NCI-H510A (cell line): Measurements from ENCODE around the gene PC.

Source experiments
- DNase-seq: peaks from one replicate; lab custom pipeline; 2025; lab: John Stamatoyannopoulos, UW

Gene PC

DNA sequence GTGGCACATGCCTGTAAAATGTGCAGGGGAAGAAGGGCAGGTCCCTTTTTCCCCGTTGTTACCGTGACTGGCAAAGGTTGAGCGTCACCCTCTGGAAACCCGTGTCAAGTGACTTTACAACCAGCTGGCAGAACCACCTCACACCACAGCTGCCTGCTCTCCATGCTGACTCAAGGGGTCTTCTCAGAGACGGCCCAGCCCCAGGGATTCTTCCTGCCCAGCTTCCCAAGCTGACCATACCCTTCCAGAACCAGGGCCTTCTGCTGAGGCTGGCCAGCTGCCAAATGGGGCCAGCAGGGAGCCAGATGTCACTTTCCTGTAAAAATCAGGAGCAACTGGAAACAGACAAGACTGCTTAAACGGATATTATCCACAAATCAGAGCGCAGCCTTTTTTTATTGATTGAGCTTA lies 6.3 kb downstream of the PC start:
- DNase-seq, result peak; percentile 49

DNA sequence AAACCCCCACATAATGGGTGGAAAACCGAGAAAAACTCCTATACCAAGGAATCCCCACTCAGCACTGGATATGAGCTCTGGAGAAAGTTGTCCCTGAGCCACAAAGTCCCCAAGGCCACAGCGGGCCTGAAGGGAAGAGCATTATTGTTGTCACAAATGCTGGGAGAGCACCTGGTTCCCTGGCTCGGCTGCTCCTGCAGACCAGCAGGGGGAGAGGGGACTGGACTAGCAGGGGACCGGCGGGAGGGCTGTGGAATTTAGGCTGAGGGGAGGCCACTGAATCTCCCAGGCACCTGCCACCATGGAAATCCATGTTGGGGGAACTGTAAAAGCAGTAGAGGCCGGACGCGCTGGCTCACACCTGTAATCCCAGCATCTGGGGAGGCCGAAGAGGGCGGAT lies 7.0 kb downstream of the PC start:
- DNase-seq, result no peak

DNA sequence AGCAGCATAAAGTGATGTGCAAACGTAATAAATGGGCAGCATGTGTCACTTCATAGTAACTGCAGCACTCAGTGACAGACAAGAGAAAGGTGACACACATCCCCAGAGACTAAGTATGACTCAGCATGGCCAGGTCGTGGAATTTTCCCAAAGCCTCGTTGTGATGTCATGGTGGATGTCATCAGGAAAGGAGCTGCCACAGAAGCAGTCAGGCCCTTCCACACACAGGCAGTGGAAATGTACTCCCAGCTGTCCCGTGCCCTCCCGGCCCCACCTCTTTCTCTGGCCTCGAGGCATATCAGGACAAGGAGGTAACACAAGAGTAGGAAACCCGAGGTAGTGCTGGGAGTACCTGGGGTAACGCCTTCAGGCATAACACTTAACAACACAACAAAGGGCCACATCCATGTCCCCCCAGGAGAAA lies 8.1 kb downstream of the PC start:
- peak; percentile 33 for DNase-seq

DNA sequence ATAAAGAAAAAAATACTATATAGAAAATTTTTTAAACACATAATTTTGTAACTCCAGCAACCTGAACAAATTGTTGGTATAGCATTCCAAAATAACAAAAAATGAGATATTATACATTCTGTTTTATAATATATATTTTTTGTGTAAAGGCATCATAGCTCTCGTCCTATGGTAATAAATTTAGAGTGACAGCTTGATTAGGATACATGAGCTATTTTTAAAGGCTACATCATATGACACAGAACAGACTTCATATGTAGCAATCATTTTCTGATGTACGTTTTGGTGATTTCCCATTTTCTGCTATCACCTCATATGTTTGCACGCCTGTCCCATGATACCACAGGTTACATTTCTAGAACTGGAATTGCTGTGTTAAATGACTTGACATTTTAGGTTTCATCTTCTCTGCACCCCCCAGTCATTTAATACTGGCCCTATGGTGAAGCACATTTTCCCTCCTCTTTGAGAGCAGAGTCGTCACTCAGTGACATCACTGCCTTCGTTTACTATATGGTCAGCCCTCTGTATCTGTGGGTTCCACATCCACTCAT lies 19.5 kb downstream of the PC start:
- DNase-seq, result no peak

DNA sequence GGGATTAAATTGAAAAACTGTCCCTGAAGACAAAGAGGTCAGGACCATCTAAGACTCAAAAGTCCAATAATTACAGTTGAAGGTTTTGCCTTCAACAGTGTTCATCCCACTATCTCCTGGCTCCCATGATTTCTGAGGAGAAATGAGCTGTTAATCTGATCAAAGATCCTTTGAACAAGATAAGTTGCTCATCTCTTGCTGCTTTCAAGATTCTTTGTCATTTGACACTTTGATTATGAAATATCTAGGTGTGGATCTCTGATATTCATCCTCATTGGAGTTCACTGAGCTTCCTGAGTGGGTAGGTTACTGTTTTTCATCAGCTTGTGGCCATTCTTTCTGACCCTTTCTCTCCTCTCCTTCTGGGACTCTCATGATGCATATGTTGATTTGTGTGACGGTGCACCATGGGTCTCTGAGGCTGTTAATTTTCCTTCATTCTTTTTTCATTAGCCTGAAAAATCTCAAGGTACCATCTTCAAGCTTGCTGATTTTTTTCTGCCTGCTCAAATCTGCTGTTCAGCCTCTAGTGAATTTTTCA lies 20.9 kb downstream of the PC start:
- DNase-seq, result no peak

DNA sequence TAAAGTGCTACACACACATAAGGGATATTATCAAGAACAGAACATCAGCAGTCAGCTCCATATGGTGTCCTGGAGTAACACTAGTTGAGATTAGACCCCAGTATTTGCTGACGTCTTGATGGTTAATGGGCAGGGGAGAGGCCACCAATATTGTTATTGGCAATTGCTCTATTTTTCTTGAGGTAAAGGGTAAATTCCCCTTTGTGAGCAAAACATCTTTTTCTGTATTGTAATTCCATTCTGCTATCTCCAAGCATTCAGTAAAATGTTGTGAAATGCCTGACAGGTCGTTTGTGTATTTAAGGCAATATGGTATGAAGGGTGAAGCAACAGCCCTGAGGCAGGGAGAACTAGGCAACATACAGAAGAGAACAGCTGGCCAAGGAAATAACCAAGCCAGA lies 21.9 kb downstream of the PC start:
- DNase-seq, result no peak

DNA sequence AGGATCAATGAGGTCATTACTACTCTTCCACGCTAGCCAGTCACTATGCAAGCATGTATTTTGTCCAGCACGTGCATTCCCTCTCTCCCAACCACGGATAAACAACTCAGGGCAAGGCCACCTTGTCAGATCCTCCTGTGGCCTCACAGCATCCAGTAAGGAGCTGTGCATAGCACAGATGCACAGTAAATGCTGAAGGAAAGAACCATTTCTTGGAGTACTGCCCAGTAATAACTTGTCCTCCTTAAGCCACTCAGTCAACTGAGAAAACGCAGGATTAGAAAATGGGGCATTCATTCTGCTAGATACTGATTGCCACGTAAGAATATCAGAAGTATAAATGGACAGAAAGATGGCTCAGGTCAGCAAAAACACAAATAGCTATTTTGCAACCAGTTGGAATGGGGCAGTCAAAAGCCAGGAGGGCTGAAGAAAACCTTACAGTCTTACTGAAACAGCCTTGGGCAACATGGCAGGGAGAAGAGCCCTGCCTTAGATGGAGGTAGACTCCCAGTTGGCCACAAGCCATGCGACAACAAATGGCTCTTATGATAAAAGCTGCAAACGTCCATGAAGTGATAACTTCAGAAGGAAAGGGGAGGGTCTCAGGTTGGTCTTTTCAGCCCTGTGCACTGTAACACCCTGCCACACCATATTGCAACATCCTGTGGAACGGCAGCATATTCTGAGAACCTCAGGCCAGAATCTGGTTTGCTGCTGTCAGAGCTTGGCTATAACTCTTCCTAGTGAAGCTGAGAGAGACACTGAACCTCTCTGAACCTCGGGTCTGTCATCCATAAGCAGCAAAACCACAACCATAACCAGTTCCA lies 23.0 kb downstream of the PC start:
- DNase-seq, result no peak

DNA sequence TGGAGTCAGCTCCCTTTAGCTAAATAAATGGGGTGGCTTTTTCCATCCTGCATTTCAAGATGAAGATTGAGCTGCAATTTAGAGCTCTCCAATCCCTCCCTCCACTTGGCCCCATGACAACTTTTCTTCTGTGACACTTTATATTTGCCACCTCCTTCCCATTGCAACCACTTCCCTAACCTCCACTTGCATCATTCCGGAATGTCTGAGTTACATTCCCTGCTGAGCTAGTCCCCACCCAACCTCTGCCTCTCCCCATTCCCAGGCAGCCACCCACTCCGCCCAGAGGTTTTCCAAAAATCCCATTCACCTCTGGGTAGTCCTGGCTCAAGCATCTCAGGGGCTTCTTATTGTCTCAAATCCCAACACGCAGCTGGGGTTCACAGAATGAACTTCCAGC lies 24.7 kb downstream of the PC start:
- no peak for DNase-seq

DNA sequence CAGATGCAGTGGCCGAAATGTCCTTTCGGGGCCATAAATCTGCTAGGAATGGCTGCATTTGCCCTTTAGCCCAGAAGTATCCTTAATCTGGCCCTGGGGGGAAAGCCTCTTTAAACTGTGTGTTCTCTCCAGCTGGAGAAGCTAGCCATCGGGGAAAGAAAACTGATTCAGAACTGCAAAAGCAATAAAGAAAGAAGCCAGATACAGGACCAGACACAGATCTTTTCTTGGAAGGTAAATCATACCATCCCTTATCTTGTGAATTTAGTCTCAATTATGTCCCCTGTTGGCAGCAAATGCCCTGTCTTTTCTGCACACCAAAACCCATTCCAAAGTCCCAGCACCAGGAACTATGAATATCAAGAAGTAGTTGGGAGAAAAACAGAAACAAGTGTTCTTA lies 25.6 kb downstream of the PC start:
- DNase-seq, result no peak

DNA sequence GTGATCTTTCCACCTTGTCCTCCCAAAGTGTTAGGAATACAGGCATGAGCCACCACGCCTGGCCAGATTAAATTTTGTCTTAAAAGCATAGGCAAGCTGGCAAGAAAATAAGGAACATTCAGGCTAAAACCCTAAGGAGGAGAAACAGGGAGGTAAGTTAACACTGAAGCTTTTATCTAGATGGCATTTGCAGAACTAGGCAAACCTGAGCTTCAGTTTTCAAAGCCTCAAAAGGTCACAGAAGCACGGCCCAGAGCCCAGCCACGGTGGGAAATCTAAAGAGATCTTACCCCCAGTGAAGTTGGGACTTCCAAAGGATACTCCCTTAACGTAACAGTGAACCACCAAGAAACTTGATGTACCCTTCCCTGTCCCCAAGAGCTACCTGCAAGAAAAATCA lies 28.4 kb downstream of the PC start:
- no peak for DNase-seq

DNA sequence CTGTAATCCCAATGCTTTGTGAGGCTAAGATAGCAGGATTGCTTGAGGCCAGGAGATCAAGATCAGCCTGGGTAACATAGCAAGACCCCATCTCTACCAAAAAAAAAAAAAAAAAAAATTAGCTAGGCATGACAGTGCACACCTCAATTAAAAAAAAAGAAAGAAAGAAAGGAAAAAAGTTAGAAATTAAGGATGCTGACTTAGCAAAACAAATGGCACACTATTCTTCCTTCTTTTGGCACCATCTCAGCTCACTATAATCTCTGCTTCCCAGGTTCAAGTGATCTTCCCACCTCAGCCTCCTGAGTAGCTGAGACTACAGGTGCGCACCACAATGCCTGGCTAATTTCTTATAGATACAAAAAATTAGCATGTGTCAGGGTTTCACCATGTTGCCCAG lies 33.9 kb downstream of the PC start:
- no peak for DNase-seq

DNA sequence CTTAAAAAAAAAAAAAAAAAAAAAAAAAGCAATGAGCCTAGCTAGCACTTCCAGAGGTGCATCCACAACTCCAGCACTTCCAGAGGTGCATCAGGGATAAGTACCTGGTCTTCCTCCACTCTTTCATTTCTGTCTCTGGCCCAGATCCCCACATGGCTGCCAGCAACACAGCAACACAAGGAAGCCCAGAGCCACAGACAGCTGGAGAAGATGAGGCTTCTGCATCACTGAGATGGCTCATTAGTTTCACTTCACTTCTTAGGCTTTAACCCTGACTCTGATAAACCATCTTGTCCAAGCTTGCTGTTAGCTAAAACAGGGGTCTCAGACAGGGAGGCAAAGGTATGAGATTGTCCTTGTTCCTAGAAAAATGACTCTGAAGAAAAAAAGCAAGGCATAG lies 35.6 kb downstream of the PC start:
- no peak for DNase-seq

DNA sequence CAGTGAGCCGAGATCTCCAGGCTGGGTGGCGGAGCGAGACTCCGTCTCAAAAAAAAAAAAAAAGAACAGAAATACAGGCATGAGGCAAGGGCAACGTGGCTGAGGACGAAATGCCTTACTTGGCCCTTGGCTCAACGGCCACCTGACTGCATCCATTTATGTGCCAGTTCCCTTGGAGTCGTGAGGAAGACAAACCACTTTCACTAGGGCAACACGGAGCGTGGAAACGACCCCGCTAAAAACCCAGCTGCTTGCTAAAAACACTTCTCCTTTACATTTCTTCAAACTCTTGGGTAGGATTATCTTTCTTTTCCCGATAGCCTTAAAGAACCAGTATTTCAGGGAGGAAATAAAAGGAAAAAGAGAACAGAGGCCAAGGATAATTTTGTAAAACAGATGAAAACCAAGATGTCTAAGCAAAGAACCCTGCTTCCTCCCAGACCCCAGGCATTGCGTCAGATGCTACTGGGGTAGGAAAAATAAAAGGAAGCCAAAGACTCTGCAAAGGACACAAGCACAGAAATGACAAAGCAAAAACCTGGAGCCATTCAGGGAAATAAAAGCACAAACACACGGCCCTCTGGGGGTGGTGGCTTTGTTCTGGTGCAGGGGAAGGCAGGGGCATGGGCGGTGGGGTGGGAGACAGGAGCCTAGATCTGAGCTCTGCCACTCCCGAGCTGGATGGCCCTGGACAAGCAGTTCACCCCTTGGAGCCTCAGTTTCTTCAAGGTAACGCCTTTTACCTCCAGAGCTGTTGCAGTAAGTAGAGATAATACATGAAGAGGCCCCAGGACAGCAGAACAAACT lies 37.0 kb downstream of the PC start:
- DNase-seq, result no peak

DNA sequence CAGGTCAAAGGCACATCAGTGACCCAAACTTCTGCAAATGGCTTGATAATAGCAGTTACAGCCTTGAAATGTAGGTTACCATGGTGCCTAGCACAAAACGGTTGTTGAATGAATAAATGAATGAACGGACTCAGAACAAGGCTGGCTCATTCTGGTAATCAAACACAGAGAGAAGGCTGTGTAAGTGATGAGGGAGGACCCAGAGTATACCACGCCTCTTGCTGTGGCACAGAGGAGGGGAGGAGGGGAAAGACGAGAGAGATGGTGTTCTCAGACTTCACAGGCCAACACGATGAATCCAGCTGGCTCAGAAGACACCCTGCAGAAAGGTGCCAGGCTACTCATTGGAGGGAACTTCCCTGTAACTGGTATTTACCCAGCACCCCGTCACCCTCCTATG lies 38.3 kb downstream of the PC start:
- DNase-seq, result no peak

DNA sequence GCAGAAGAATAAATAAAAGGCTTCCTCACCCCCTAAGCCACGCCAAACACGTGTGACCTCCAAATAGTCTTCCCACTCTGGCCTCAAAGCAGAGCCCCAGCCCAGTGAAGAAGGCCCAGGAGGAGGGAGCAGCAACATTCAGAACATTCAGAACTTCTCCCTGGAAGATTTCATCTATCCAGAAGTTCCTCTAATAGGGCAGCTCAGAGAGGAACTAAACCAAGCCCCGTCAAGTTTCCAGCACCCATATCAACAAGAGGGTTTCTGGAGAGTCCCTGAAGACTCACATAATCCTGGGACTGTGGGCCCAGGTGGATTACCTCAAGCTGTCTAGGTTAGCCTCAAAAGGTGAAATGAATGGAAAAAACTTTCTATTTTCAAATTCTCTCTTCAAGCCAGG lies 39.4 kb downstream of the PC start:
- no peak for DNase-seq

DNA sequence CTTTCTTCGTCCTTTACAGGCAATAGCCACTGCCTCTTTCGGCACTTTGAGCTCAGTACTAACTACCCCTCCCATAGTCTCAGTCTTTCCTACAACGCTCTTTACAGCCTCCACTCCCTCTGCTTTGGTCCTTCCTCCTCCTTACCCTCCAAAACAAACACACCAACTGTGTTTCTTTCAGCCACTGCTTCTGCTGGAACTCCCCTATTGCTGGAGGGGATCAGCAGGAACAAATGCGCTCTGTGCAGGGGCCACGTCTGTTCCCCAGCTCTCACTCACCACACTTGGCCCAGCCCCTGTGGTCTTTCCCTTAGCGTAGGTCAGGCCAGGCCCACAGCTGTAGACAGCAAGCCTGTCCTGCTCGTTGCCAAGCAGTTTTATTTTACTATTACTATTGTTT lies 42.3 kb downstream of the PC start:
- no peak for DNase-seq

DNA sequence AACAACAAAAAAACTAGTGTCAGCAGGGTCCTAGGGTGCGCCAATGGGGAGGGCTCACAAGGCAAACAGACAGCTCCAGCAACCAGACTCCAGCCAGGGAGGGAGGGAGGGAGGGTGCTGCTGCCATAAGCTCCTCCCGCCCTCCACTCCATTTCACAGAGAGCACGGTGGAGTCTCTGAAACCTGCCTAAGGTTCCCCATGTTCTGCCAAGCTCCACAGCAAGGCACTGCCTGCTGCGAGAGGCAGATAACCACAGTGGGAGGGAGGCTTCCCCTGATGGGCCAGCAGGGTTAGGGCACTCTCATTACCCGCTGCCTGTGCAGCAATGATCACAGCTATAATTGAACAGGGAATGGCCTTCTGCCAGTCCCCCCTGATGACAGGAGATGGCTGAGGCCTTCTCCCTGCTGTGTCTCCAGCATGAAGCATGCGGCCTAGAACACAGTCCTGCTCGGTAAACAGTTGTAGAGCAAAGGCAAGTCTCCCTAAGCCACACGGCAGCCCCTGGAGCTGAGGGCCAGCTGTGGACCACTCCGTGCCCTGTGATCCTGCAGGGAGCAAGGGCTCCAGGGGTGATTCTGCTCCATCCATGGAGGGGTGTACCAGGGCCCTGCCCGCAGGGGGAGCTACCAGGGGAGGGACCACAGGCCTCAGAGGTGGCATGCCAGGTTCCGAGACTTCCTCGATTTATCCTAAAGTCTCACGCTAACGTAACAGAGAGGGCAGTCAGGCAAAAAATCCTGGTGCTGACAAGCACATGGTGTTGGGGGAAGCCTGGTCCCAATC lies 42.9 kb downstream of the PC start:
- DNase-seq, result no peak

DNA sequence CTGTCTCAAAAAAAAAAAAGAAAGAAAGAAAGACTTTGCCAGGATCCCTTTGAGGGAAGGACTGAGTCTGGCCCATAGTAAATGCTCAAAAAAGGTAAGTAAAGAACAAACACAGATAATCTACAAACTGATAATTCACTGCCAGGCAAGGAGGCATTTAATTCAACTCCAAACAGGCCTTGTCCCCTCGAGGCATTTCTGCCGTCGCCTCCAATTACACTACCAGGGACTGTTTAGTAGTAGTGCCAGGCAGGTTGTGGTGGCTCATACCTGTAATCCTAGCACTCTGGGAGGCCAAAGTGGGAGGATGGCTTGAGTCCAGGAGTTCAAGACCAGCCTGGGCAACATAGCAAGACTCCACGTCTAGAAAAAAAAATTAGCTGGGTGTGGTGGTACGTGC lies 43.7 kb downstream of the PC start:
- no peak for DNase-seq

DNA sequence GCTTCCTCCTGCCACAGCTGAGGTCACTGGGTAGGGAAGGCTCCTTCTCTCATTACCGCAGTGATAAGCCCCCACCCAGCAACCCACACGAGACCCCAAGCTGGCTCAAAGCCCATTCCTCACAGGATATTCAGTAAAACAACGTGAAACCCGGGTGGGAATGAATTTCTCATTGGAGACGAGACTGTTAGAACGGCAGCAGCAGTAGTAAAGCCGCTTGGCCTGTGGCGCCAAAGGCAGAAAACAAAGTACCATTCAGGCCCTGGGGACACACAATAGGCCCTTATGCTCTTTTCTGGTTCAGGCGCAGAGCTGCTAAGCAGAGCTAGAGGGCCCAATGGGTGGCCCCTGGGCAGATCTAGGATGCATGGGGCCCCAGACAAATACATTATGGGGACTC lies 45.3 kb downstream of the PC start:
- DNase-seq, result no peak

DNA sequence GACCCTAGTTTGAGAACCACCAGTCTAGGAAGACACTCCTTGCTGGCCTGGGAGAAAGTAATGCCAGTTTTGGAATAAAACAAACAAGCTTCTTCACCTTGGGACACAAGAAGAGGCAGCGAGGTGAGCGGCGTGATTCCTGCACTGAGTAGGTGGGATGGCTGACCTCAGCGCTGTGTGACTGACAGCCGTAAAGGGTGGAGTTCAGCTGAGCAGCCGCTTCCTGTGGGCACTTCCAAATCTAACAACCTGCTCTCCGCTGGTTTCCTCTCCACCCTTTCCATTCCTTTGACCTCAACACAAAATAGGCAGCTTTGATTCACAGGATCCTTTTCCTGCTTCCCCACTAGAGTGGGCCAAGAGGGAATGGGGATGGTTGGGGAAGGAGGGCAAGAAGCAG lies 45.8 kb downstream of the PC start:
- no peak for DNase-seq

DNA sequence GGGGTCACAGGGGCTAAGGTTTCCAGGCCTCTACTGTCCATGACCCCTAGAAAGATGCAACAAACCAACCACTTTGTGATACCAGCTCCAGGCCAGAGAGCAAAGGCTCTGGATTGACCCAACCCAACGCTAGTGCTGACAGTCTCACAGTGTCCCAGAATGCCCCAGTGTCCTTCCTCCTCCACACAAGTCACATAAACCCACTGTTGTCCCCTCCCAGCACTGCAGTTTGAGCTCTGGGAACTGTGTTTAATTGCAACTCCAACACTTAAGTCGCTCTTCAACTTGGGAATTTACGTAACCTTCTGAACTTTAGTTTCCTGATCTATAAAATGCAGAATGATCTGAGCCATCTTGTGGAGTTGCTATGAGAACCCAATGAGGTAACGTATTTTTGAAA lies 47.5 kb downstream of the PC start:
- DNase-seq, result no peak

DNA sequence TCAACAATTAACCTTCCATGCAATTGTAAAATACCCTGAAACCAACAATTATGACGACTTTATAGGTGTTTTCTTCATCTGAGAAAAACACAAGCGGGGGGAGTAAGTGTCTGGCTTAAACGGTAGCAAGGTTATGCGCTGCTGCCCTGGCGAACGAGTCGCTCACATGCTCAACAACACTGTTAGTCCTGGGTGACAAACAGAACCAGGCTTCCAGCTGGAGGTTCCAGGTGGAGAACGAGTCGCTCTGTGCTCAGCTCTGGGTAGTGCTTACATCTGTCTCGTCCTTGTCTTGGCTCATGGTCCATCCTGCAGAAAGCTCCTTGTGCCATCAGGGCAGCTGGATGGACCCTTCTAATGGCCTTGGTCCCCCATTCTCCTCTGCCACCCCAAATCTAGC lies 48.2 kb downstream of the PC start:
- DNase-seq, result no peak
